Ectodermal cell (in vitro differentiated cells): ENCODE results near the gene PCDH15.

ENCODE experiments used
- H3K27ac ChIP-seq: 2 replicates; pipeline ENCODE4 v1.7.0; 2013; ENCODE audit warnings: mild to moderate bottlenecking, low read depth, low read length; ENCODE audit not compliant: insufficient read depth, poor library complexity, severe bottlenecking
- H3K27me3 ChIP-seq: 2 replicates; pipeline ENCODE4 v1.7.0; 2013; ENCODE audit warnings: mild to moderate bottlenecking, low read length; ENCODE audit not compliant: insufficient read depth, control insufficient read depth, poor library complexity, severe bottlenecking
- H3K36me3 ChIP-seq: one replicate; pipeline ENCODE4 v1.7.0; 2013; ENCODE audit warnings: low read length; ENCODE audit not compliant: control insufficient read depth, insufficient read depth
- H3K4me1 ChIP-seq: one replicate; pipeline ENCODE4 v1.7.0; 2013; ENCODE audit warnings: low read length; ENCODE audit not compliant: control insufficient read depth, insufficient read depth
- H3K4me3 ChIP-seq: 2 replicates; pipeline ENCODE4 v1.7.0; 2013; ENCODE audit warnings: low read depth, low read length, control low read depth; ENCODE audit not compliant: insufficient read depth
- H3K9me3 ChIP-seq: 2 replicates; pipeline ENCODE4 v1.7.0; 2013; ENCODE audit warnings: mild to moderate bottlenecking, low read length, moderate library complexity; ENCODE audit not compliant: control insufficient read depth
- WGBS, 2 experiments: methylation state at CpG; one replicate each; pipeline ENCODE4 v1.1.7; 2013; ENCODE audit warnings: missing lambda C conversion rate in 2 of 2; 5-methylcytosine and 5-hydroxymethylcytosine counted together

Gene PCDH15

GRCh38 chr10:54363390-54363789 is 437.6 kb downstream of the PCDH15 start:
- H3K36me3 ChIP-seq = no peaks in the 10 kb centered on the region
- H3K27me3 ChIP-seq = no peaks in the 10 kb centered on the region
- no peaks in the 10 kb centered on the region for H3K4me1 ChIP-seq
- 100% methylated on average over 1 of the region's 1 CpG; no CpG with 5 or more reads in 1 of the 2 experiments for WGBS, 2 experiments
- H3K4me3 ChIP-seq = no peak overlapping the region
- H3K9me3 ChIP-seq = no peaks in the 10 kb centered on the region
- no peak overlapping the region for H3K27ac ChIP-seq

- no peaks in the 10 kb centered on the region for H3K4me1 ChIP-seq
- H3K27ac ChIP-seq = no peak overlapping the region
- no peaks in the 10 kb centered on the region for H3K27me3 ChIP-seq
- no peaks in the 10 kb centered on the region for H3K36me3 ChIP-seq
- 90 to 92% methylated on average over 2 of the region's 2 CpGs for WGBS, 2 experiments
- no peaks in the 10 kb centered on the region for H3K9me3 ChIP-seq
- no peak overlapping the region for H3K4me3 ChIP-seq
Observed at GRCh38 chr10:54342058-54342457, 459.0 kb downstream of the PCDH15 start.

- WGBS, 2 experiments = 92 to 93% methylated on average over 2 of the region's 2 CpGs
- Histone ChIP-seq H3K36me3 (no peaks in the 10 kb centered on the region), H3K9me3 (no peaks in the 10 kb centered on the region)
Observed at GRCh38 chr10:54335296-54335695, 465.7 kb downstream of the PCDH15 start.

GRCh38 chr10:54319341-54319740 is 481.7 kb downstream of the PCDH15 start:
- H3K9me3 ChIP-seq = no peaks in the 10 kb centered on the region
- H3K27ac ChIP-seq = no peak overlapping the region
- 92 to 94% methylated on average over 2 of the region's 2 CpGs for WGBS, 2 experiments

More at GRCh38 chr10:54335296-54335695, 465.7 kb downstream of the PCDH15 start:
- H3K27ac ChIP-seq = no peak overlapping the region
- no peaks in the 10 kb centered on the region for H3K4me1 ChIP-seq
- no peaks in the 10 kb centered on the region for H3K27me3 ChIP-seq
- no peak overlapping the region for H3K4me3 ChIP-seq

GRCh38 chr10:54318470-54318869 is 482.6 kb downstream of the PCDH15 start:
- Histone ChIP-seq H3K27me3 (no peaks in the 10 kb centered on the region), H3K4me3 (no peak overlapping the region), H3K36me3 (no peaks in the 10 kb centered on the region), H3K9me3 (no peaks in the 10 kb centered on the region), H3K27ac (no peak overlapping the region), H3K4me1 (no peaks in the 10 kb centered on the region)
- 100% methylated on average over 1 of the region's 1 CpG for WGBS, 2 experiments

More at GRCh38 chr10:54319341-54319740, 481.7 kb downstream of the PCDH15 start:
- no peak overlapping the region for H3K4me3 ChIP-seq
- H3K4me1 ChIP-seq = no peaks in the 10 kb centered on the region
- no peaks in the 10 kb centered on the region for H3K36me3 ChIP-seq
- H3K27me3 ChIP-seq = no peaks in the 10 kb centered on the region

GRCh38 chr10:54314430-54314829 is 486.6 kb downstream of the PCDH15 start:
- 92% methylated on average over 2 of the region's 3 CpGs; no CpG with 5 or more reads in 1 of the 2 experiments for WGBS, 2 experiments
- Histone ChIP-seq H3K36me3 (no peaks in the 10 kb centered on the region), H3K4me1 (no peaks in the 10 kb centered on the region), H3K4me3 (no peak overlapping the region), H3K27me3 (no peaks in the 10 kb centered on the region), H3K9me3 (no peaks in the 10 kb centered on the region), H3K27ac (no peak overlapping the region)

GRCh38 chr10:54284526-54285193 is 516.4 kb downstream of the PCDH15 start:
- WGBS, 2 experiments = 78 to 100% methylated on average over 1 to 2 of the region's 2 CpGs
- no peaks in the 10 kb centered on the region for H3K36me3 ChIP-seq
- no peaks in the 10 kb centered on the region for H3K9me3 ChIP-seq
- H3K4me1 ChIP-seq = no peaks in the 10 kb centered on the region
- H3K27ac ChIP-seq = no peak overlapping the region
- no peaks in the 10 kb centered on the region for H3K27me3 ChIP-seq
- H3K4me3 ChIP-seq = no peak overlapping the region

- Histone ChIP-seq H3K9me3 (no peaks in the 10 kb centered on the region), H3K36me3 (no peaks in the 10 kb centered on the region), H3K4me3 (no peak overlapping the region), H3K27me3 (no peaks in the 10 kb centered on the region), H3K4me1 (no peaks in the 10 kb centered on the region), H3K27ac (no peak overlapping the region)
- WGBS, 2 experiments = 69 to 72% methylated on average over 2 of the region's 2 CpGs
Observed at GRCh38 chr10:54282012-54282411, 519.0 kb downstream of the PCDH15 start.

- WGBS, 2 experiments = no CpG with 5 or more reads among the region's 1 CpG
- Histone ChIP-seq H3K9me3 (no peaks in the 10 kb centered on the region), H3K36me3 (no peaks in the 10 kb centered on the region), H3K4me3 (no peak overlapping the region), H3K27me3 (no peaks in the 10 kb centered on the region), H3K4me1 (no peaks in the 10 kb centered on the region), H3K27ac (no peak overlapping the region)
Observed at GRCh38 chr10:54266395-54266794, 534.6 kb downstream of the PCDH15 start.

- WGBS, 2 experiments = 90 to 95% methylated on average over 5 of the region's 5 CpGs
- Histone ChIP-seq H3K27me3 (no peaks in the 10 kb centered on the region), H3K27ac (no peak overlapping the region), H3K9me3 (no peaks in the 10 kb centered on the region), H3K36me3 (no peaks in the 10 kb centered on the region), H3K4me3 (no peak overlapping the region), H3K4me1 (no peaks in the 10 kb centered on the region)
Observed at GRCh38 chr10:54262726-54263125, 538.3 kb downstream of the PCDH15 start.
